Renal cortex interstitium (tissue), 11 donors: ENCODE results near the gene SLC25A21. TPM values are rescaled to one million over a fixed set of nuclear protein-coding genes. Genes with fewer than 3 reads are reported as not detected.
A peak's percentile ranks its signal among the peaks of the same experiment; 100 is the strongest.
"Not testable (repeated sequence)": the region's sequence is repeated elsewhere in the genome, so short reads cannot be mapped to it uniquely, and the experiment has no call there.

Experiments used
- DNase-seq, 11 donors: peaks; one replicate each; pipeline ENCODE4 v3.0.0-alpha.2; 2013; ENCODE audit warnings: low read depth in 9 of 11, low spot score in 4 of 11; ENCODE audit errors: extremely low read depth in 1 of 11
- polyA plus RNA-seq, 3 donors: library from polyadenylated mRNA; unstranded; fragments of 120-200 nt; gene quantifications; one replicate each; pipeline ENCODE4 v1.2.1, GENCODE V29; 2013; ENCODE audit not compliant: insufficient read length in 3 of 3

Gene SLC25A21
- polyA plus RNA-seq, 3 donors, result 3.2 to 4.2 (median 3.5) TPM

- DNase-seq, result no peak
These were observed 148.4 kb downstream of the SLC25A21 start for GRCh38 chr14:37023875-37024565.

GRCh38 chr14:37021390-37021789 is 151.0 kb downstream of the SLC25A21 start:
- DNase-seq, result no peak

- DNase-seq, result no peak
These were observed 152.9 kb downstream of the SLC25A21 start for GRCh38 chr14:37019488-37019887.

- no peak for DNase-seq
These were observed 153.7 kb downstream of the SLC25A21 start for GRCh38 chr14:37018571-37019240.

GRCh38 chr14:37013078-37013477 is 159.3 kb downstream of the SLC25A21 start:
- no peak for DNase-seq

- DNase-seq, result no peak
These were observed 173.7 kb downstream of the SLC25A21 start for GRCh38 chr14:36998686-36999085.

GRCh38 chr14:36997843-36998242 is 174.6 kb downstream of the SLC25A21 start:
- DNase-seq, result no peak

GRCh38 chr14:36996857-36997590 is 175.4 kb downstream of the SLC25A21 start:
- no peak for DNase-seq

GRCh38 chr14:36996133-36996856 is 176.1 kb downstream of the SLC25A21 start:
- DNase-seq, result no peak

- no peak for DNase-seq
These were observed 182.6 kb downstream of the SLC25A21 start for GRCh38 chr14:36989806-36990205.

- no peak for DNase-seq
These were observed 183.4 kb downstream of the SLC25A21 start for GRCh38 chr14:36988989-36989388.

- no peak for DNase-seq
These were observed 183.8 kb downstream of the SLC25A21 start for GRCh38 chr14:36988568-36988967.

GRCh38 chr14:36986407-36986806 is 186.0 kb downstream of the SLC25A21 start:
- no peak for DNase-seq

- no peak for DNase-seq
These were observed 190.4 kb downstream of the SLC25A21 start for GRCh38 chr14:36981832-36982529.

- not testable (repeated sequence) for DNase-seq
These were observed 192.0 kb downstream of the SLC25A21 start for GRCh38 chr14:36980413-36980812.

- DNase-seq, result no peak
These were observed 192.5 kb downstream of the SLC25A21 start for GRCh38 chr14:36979863-36980262.

- DNase-seq, result no peak
These were observed 195.8 kb downstream of the SLC25A21 start for GRCh38 chr14:36976571-36977023.

GRCh38 chr14:36975834-36976233 is 196.6 kb downstream of the SLC25A21 start:
- peak in 2 of 11 donors; percentile 23 to 25 for DNase-seq

GRCh38 chr14:36974985-36975384 is 197.4 kb downstream of the SLC25A21 start:
- no peak for DNase-seq
